Measurements from ENCODE around the gene GLYATL3.

GLYATL3 gene

GRCh38 chr6:49563006-49563886, 63.5 kb downstream of the GLYATL3 start:
- H3K27me3 ChIP-seq (replicated peaks in 2 of 5; ENCODE audit: control insufficient read depth in 4 of 5, insufficient read depth in 5 of 5, low read length in 4 of 5): no peaks in the 10 kb centered on the region
- WGBS (ENCODE audit: insufficient coverage): 98% methylated on average over 5 of the region's 5 CpGs
- no peak overlapping the region for H3K27ac ChIP-seq (ENCODE audit: insufficient read depth in 1 of 2, low read depth in 1 of 2, low read length in 2 of 2, poor library complexity in 1 of 2, severe bottlenecking in 2 of 2)
- ChIA-PET POLR2A (no interaction called here), CTCF (no interaction called here)
- H3K9me3 ChIP-seq (ENCODE audit: control extremely low read depth in 1 of 5, control insufficient read depth in 4 of 5, insufficient read depth in 2 of 5, low read depth in 1 of 5, low read length in 4 of 5): peaks cover 0 to 8% (median 4%) of the 10 kb centered on the region in 5 experiments
- H3K4me3 ChIP-seq (ENCODE audit: control insufficient read depth in 1 of 7, extremely low read depth in 1 of 7, insufficient read depth in 4 of 7, low read depth in 2 of 7, low read length in 6 of 7): no peak overlapping the region
- no peaks in the 10 kb centered on the region for H3K36me3 ChIP-seq (ENCODE audit: control insufficient read depth in 4 of 4, insufficient read depth in 4 of 4, low read length in 3 of 4)
- peaks cover 0 to 16% (median 10%) of the 10 kb centered on the region in 4 experiments for H3K4me1 ChIP-seq (ENCODE audit: control extremely low read depth in 1 of 4, control insufficient read depth in 4 of 4, insufficient read depth in 4 of 4, low read length in 3 of 4)
- DNase-seq: peak in 2 of 3 donors; percentile 21 to 49

GRCh38 chr6:49564552-49564951, 64.8 kb downstream of the GLYATL3 start:
- Histone ChIP-seq H3K27ac (ENCODE audit: insufficient read depth in 1 of 2, low read depth in 1 of 2, low read length in 2 of 2, poor library complexity in 1 of 2, severe bottlenecking in 2 of 2) (no peak overlapping the region), H3K36me3 (ENCODE audit: control insufficient read depth in 4 of 4, insufficient read depth in 4 of 4, low read length in 3 of 4) (no peaks in the 10 kb centered on the region), H3K4me3 (ENCODE audit: control insufficient read depth in 1 of 7, extremely low read depth in 1 of 7, insufficient read depth in 4 of 7, low read depth in 2 of 7, low read length in 6 of 7) (no peak overlapping the region), H3K27me3 (replicated peaks in 2 of 5; ENCODE audit: control insufficient read depth in 4 of 5, insufficient read depth in 5 of 5, low read length in 4 of 5) (no peaks in the 10 kb centered on the region), H3K9me3 (ENCODE audit: control extremely low read depth in 1 of 5, control insufficient read depth in 4 of 5, insufficient read depth in 2 of 5, low read depth in 1 of 5, low read length in 4 of 5) (peaks cover 0 to 8% (median 4%) of the 10 kb centered on the region in 5 experiments), H3K4me1 (ENCODE audit: control extremely low read depth in 1 of 4, control insufficient read depth in 4 of 4, insufficient read depth in 4 of 4, low read length in 3 of 4) (peaks cover 0 to 16% (median 10%) of the 10 kb centered on the region in 4 experiments)
- DNase-seq: no peak
- POLR2A ChIA-PET: interaction anchor here (0.6 kb wide), 1 partner anchor 50 kb away, joined by 3 read pairs; no protein-coding TSS in a partner anchor
- WGBS (ENCODE audit: insufficient coverage): no CpG with 5 or more reads among the region's 1 CpG
- CTCF ChIA-PET: interaction anchor here (1.0 kb wide), 1 partner anchor 43 kb away, joined by 3 read pairs; no protein-coding TSS in a partner anchor

GRCh38 chr6:49565261-49565660, 65.5 kb downstream of the GLYATL3 start:
- ChIA-PET CTCF (interaction anchor here (1.0 kb wide), 1 partner anchor 42 kb away, joined by 3 read pairs; no protein-coding TSS in a partner anchor), POLR2A (interaction anchor here (0.6 kb wide), 1 partner anchor 51 kb away, joined by 3 read pairs; no protein-coding TSS in a partner anchor)
- Histone ChIP-seq H3K9me3 (ENCODE audit: control extremely low read depth in 1 of 5, control insufficient read depth in 4 of 5, insufficient read depth in 2 of 5, low read depth in 1 of 5, low read length in 4 of 5) (peaks cover 0 to 8% (median 4%) of the 10 kb centered on the region in 5 experiments), H3K4me1 (ENCODE audit: control extremely low read depth in 1 of 4, control insufficient read depth in 4 of 4, insufficient read depth in 4 of 4, low read length in 3 of 4) (peaks cover 0 to 16% (median 10%) of the 10 kb centered on the region in 4 experiments), H3K36me3 (ENCODE audit: control insufficient read depth in 4 of 4, insufficient read depth in 4 of 4, low read length in 3 of 4) (no peaks in the 10 kb centered on the region), H3K4me3 (ENCODE audit: control insufficient read depth in 1 of 7, extremely low read depth in 1 of 7, insufficient read depth in 4 of 7, low read depth in 2 of 7, low read length in 6 of 7) (no peak overlapping the region), H3K27ac (ENCODE audit: insufficient read depth in 1 of 2, low read depth in 1 of 2, low read length in 2 of 2, poor library complexity in 1 of 2, severe bottlenecking in 2 of 2) (no peak overlapping the region), H3K27me3 (replicated peaks in 2 of 5; ENCODE audit: control insufficient read depth in 4 of 5, insufficient read depth in 5 of 5, low read length in 4 of 5) (no peaks in the 10 kb centered on the region)
- no peak for DNase-seq
- 100% methylated on average over 1 of the region's 2 CpGs for WGBS (ENCODE audit: insufficient coverage)

- Histone ChIP-seq H3K27me3 (replicated peaks in 2 of 5; ENCODE audit: control insufficient read depth in 4 of 5, insufficient read depth in 5 of 5, low read length in 4 of 5) (no peaks in the 10 kb centered on the region), H3K4me3 (ENCODE audit: control insufficient read depth in 1 of 7, extremely low read depth in 1 of 7, insufficient read depth in 4 of 7, low read depth in 2 of 7, low read length in 6 of 7) (peak overlapping the region in 2 of 7 experiments; percentile 33 to 38), H3K36me3 (ENCODE audit: control insufficient read depth in 4 of 4, insufficient read depth in 4 of 4, low read length in 3 of 4) (no peaks in the 10 kb centered on the region), H3K27ac (ENCODE audit: insufficient read depth in 1 of 2, low read depth in 1 of 2, low read length in 2 of 2, poor library complexity in 1 of 2, severe bottlenecking in 2 of 2) (no peak overlapping the region), H3K4me1 (ENCODE audit: control extremely low read depth in 1 of 4, control insufficient read depth in 4 of 4, insufficient read depth in 4 of 4, low read length in 3 of 4) (peaks cover 0 to 16% (median 10%) of the 10 kb centered on the region in 4 experiments), H3K9me3 (ENCODE audit: control extremely low read depth in 1 of 5, control insufficient read depth in 4 of 5, insufficient read depth in 2 of 5, low read depth in 1 of 5, low read length in 4 of 5) (peaks cover 0 to 8% (median 4%) of the 10 kb centered on the region in 5 experiments)
- 82% methylated on average over 7 of the region's 10 CpGs for WGBS (ENCODE audit: insufficient coverage)
- CTCF ChIA-PET: interaction anchor here (1.0 kb wide), 1 partner anchor 42 kb away, joined by 3 read pairs; no protein-coding TSS in a partner anchor
- peak in 2 of 3 donors; percentile 28 to 52 for DNase-seq
- POLR2A ChIA-PET: no interaction called here
These were observed 66.1 kb downstream of the GLYATL3 start for GRCh38 chr6:49565855-49566254.

GRCh38 chr6:49570474-49571079, 70.9 kb downstream of the GLYATL3 start:
- Histone ChIP-seq H3K9me3 (ENCODE audit: control extremely low read depth in 1 of 5, control insufficient read depth in 4 of 5, insufficient read depth in 2 of 5, low read depth in 1 of 5, low read length in 4 of 5) (no peaks in the 10 kb centered on the region), H3K4me1 (ENCODE audit: control extremely low read depth in 1 of 4, control insufficient read depth in 4 of 4, insufficient read depth in 4 of 4, low read length in 3 of 4) (peaks cover 0 to 14% (median 10%) of the 10 kb centered on the region in 4 experiments), H3K36me3 (ENCODE audit: control insufficient read depth in 4 of 4, insufficient read depth in 4 of 4, low read length in 3 of 4) (no peaks in the 10 kb centered on the region), H3K27me3 (replicated peaks in 2 of 5; ENCODE audit: control insufficient read depth in 4 of 5, insufficient read depth in 5 of 5, low read length in 4 of 5) (no peaks in the 10 kb centered on the region), H3K4me3 (ENCODE audit: control insufficient read depth in 1 of 7, extremely low read depth in 1 of 7, insufficient read depth in 4 of 7, low read depth in 2 of 7, low read length in 6 of 7) (no peak overlapping the region), H3K27ac (ENCODE audit: insufficient read depth in 1 of 2, low read depth in 1 of 2, low read length in 2 of 2, poor library complexity in 1 of 2, severe bottlenecking in 2 of 2) (no peak overlapping the region)
- ChIA-PET CTCF (interaction anchor here (1.7 to 1.8 kb wide), 2 partner anchors 12 to 36 kb away, joined by 3 read pairs; no protein-coding TSS in a partner anchor), POLR2A (no interaction called here)
- 100% methylated on average over 2 of the region's 6 CpGs for WGBS (ENCODE audit: insufficient coverage)
- peak in 2 of 3 donors; percentile 39 to 50 for DNase-seq

- Histone ChIP-seq H3K4me1 (ENCODE audit: control extremely low read depth in 1 of 4, control insufficient read depth in 4 of 4, insufficient read depth in 4 of 4, low read length in 3 of 4) (no peaks in the 10 kb centered on the region), H3K27me3 (replicated peaks in 2 of 5; ENCODE audit: control insufficient read depth in 4 of 5, insufficient read depth in 5 of 5, low read length in 4 of 5) (no peaks in the 10 kb centered on the region), H3K27ac (ENCODE audit: insufficient read depth in 1 of 2, low read depth in 1 of 2, low read length in 2 of 2, poor library complexity in 1 of 2, severe bottlenecking in 2 of 2) (no peak overlapping the region), H3K4me3 (ENCODE audit: control insufficient read depth in 1 of 7, extremely low read depth in 1 of 7, insufficient read depth in 4 of 7, low read depth in 2 of 7, low read length in 6 of 7) (no peak overlapping the region), H3K9me3 (ENCODE audit: control extremely low read depth in 1 of 5, control insufficient read depth in 4 of 5, insufficient read depth in 2 of 5, low read depth in 1 of 5, low read length in 4 of 5) (peaks cover 0 to 2% (median 0%) of the 10 kb centered on the region in 5 experiments), H3K36me3 (ENCODE audit: control insufficient read depth in 4 of 4, insufficient read depth in 4 of 4, low read length in 3 of 4) (no peaks in the 10 kb centered on the region)
- WGBS (ENCODE audit: insufficient coverage): no CpG with 5 or more reads among the region's 1 CpG
- CTCF ChIA-PET: no interaction called here
- POLR2A ChIA-PET: no interaction called here
- no peak for DNase-seq
These were observed 76.9 kb downstream of the GLYATL3 start for GRCh38 chr6:49576618-49577017.

All from common myeloid progenitor, CD34-positive (primary cell).